H1 (cell line): ENCODE measurements around the gene PTCHD4. TPM values are rescaled to one million over a fixed set of nuclear protein-coding genes. Genes with fewer than 3 reads are reported as not detected.

Experiments
- CTCF ChIA-PET: fragments of 300-600 bp; sonication (Branson Sonifier 250); formaldehyde crosslinking; loops from one replicate; lab custom pipeline; 2021; ENCODE audit not compliant: partially characterized antibody; lab: Charles Lee
- POLR2A ChIA-PET: fragments of 300-600 bp; sonication (Branson Sonifier 250); formaldehyde crosslinking; loops from one replicate; lab custom pipeline; 2021; ENCODE audit warnings: inconsistent platforms; ENCODE audit not compliant: partially characterized antibody; lab: Charles Lee
- DNase-seq, 2 experiments: peaks; one replicate each; pipeline versions ENCODE4 v3.0.0 to v3.0.0-alpha.2; 2010 to 2022; ENCODE audit warnings: low spot score in 2 of 2, low read depth in 1 of 2, mixed read lengths in 1 of 2
- FAIRE-seq: peaks from 2 replicates; lab custom pipeline; 2011; peaks lifted over from hg19 to GRCh38; lab: Jason Lieb, UNC
- H2AFZ ChIP-seq: 2 replicates; pipeline ENCODE4 v1.8.1; 2012; ENCODE audit warnings: low read length, inconsistent platforms
- H2AK5ac ChIP-seq: 2 replicates; pipeline ENCODE4 v1.6.1; 2013; ENCODE audit warnings: low read depth, low read length
- H2BK120ac ChIP-seq: replicated peaks from 2 replicates; pipeline ENCODE3; 2013; ENCODE audit warnings: low read depth, low read length, inconsistent platforms
- H2BK12ac ChIP-seq: 2 replicates; pipeline ENCODE4 v1.6.1; 2013; ENCODE audit warnings: low read depth, low read length
- H2BK15ac ChIP-seq: 2 replicates; pipeline ENCODE4 v1.6.1; 2013; ENCODE audit warnings: low read length
- H2BK20ac ChIP-seq: 2 replicates; pipeline ENCODE4 v1.6.1; 2013; ENCODE audit warnings: low read length
- H2BK5ac ChIP-seq: 2 replicates; pipeline ENCODE4 v1.6.1; 2013; ENCODE audit warnings: low read depth, low read length
- H3K14ac ChIP-seq: 2 replicates; pipeline ENCODE4 v1.6.1; 2013; ENCODE audit warnings: inconsistent platforms; ENCODE audit not compliant: insufficient read length
- H3K18ac ChIP-seq: 2 replicates; pipeline ENCODE4 v1.6.1; 2013; ENCODE audit warnings: low read length; ENCODE audit errors: extremely low read depth
- H3K23ac ChIP-seq: 2 replicates; pipeline ENCODE4 v1.6.1; 2013; ENCODE audit warnings: inconsistent platforms; ENCODE audit not compliant: insufficient read length
- H3K23me2 ChIP-seq: 2 replicates; pipeline ENCODE4 v1.6.1; 2013; ENCODE audit warnings: low read depth, low read length
- H3K27ac ChIP-seq: 2 replicates; pipeline ENCODE4 v1.6.1; 2011; ENCODE audit warnings: low read depth, low read length, inconsistent platforms
- H3K27me3 ChIP-seq, 4 experiments: replicated peaks in 1 of 4; 1 replicate in 1 of 4; 2 replicates in 3 of 4; pipeline versions ENCODE4 v1.6.1 to v1.8.1; 2011 to 2013; ENCODE audit warnings: low read length in 3 of 4, mild to moderate bottlenecking in 3 of 4, inconsistent platforms in 2 of 4, mixed read lengths in 2 of 4, moderate library complexity in 1 of 4; ENCODE audit not compliant: control insufficient read depth in 3 of 4, insufficient read depth in 3 of 4; ENCODE audit errors: extremely low read depth in 1 of 4
- H3K36me3 ChIP-seq, 4 experiments: 2 replicates each; pipeline versions ENCODE4 v1.6.1 to v1.8.1; 2011 to 2013; ENCODE audit warnings: mild to moderate bottlenecking in 4 of 4, low read length in 3 of 4, moderate library complexity in 2 of 4, control low read depth in 1 of 4, inconsistent platforms in 1 of 4; ENCODE audit not compliant: insufficient read depth in 4 of 4, control insufficient read depth in 2 of 4
- H3K4ac ChIP-seq: replicated peaks from 2 replicates; pipeline ENCODE3; 2013; ENCODE audit warnings: low read length, low read depth, mixed read lengths, inconsistent platforms; ENCODE audit not compliant: insufficient read length
- H3K4me1 ChIP-seq, 4 experiments: replicated peaks in 1 of 4; 1 replicate in 1 of 4; 2 replicates in 3 of 4; pipeline versions ENCODE4 v1.6.1 to v1.8.1; 2011 to 2013; ENCODE audit warnings: low read length in 3 of 4, inconsistent platforms in 2 of 4, mixed read lengths in 1 of 4; ENCODE audit not compliant: insufficient read depth in 4 of 4, control insufficient read depth in 3 of 4
- H3K4me2 ChIP-seq, 2 experiments: 2 replicates each; pipeline versions ENCODE4 v1.6.1 to v1.8.1; 2011 to 2013; ENCODE audit warnings: low read depth in 2 of 2, low read length in 2 of 2, control low read depth in 1 of 2, inconsistent platforms in 1 of 2, mild to moderate bottlenecking in 1 of 2; ENCODE audit not compliant: insufficient read depth in 1 of 2
- H3K4me3 ChIP-seq, 4 experiments: fragments of 200-600, 300-600 bp in 1 of 4; sonication (generic), shearing (Covaris generic), sonication (Bioruptor Twin) in 1 of 4; 2 replicates each; pipeline versions ENCODE4 v1.5.1 to v1.8.1; 2011 to 2016; ENCODE audit warnings: low read length in 4 of 4, low read depth in 3 of 4, control low read depth in 2 of 4, inconsistent platforms in 2 of 4, mild to moderate bottlenecking in 2 of 4, mixed read lengths in 1 of 4, moderate library complexity in 1 of 4; ENCODE audit not compliant: insufficient read depth in 2 of 4; ENCODE audit errors: extremely low read depth in 1 of 4
- H3K56ac ChIP-seq: replicated peaks from 2 replicates; pipeline ENCODE3; 2013; ENCODE audit warnings: low read depth, mild to moderate bottlenecking, mixed read lengths, low read length, inconsistent platforms; ENCODE audit not compliant: insufficient read length
- H3K79me1 ChIP-seq: 2 replicates; pipeline ENCODE4 v1.6.1; 2013; ENCODE audit warnings: low read depth, low read length, control low read depth
- H3K79me2 ChIP-seq, 2 experiments: 2 replicates each; pipeline versions ENCODE4 v1.6.1 to v1.8.1; 2012 to 2013; ENCODE audit warnings: low read length in 2 of 2, mild to moderate bottlenecking in 2 of 2, inconsistent platforms in 1 of 2; ENCODE audit not compliant: insufficient read depth in 2 of 2, control insufficient read depth in 1 of 2
- H3K9ac ChIP-seq, 4 experiments: replicated peaks in 1 of 4; 1 replicate in 1 of 4; 2 replicates in 3 of 4; pipeline versions ENCODE4 v1.6.1 to v1.8.1; 2011 to 2013; ENCODE audit warnings: low read depth in 3 of 4, low read length in 3 of 4, control low read depth in 2 of 4, mild to moderate bottlenecking in 2 of 4, moderate library complexity in 2 of 4, inconsistent platforms in 1 of 4; ENCODE audit errors: extremely low read depth in 1 of 4
- H3K9me3 ChIP-seq, 2 experiments: 2 replicates each; pipeline versions ENCODE4 v1.6.1 to v1.8.1; 2012 to 2013; ENCODE audit warnings: mild to moderate bottlenecking in 2 of 2, moderate library complexity in 2 of 2, control low read depth in 1 of 2, inconsistent platforms in 1 of 2, low read depth in 1 of 2, low read length in 1 of 2, mixed read lengths in 1 of 2; ENCODE audit not compliant: insufficient read depth in 2 of 2
- H4K20me1 ChIP-seq, 2 experiments: replicated peaks in 1 of 2; 2 replicates each; pipeline versions ENCODE3 to v1.8.1; 2011 to 2013; ENCODE audit warnings: inconsistent platforms in 2 of 2, low read length in 2 of 2, mild to moderate bottlenecking in 1 of 2; ENCODE audit not compliant: insufficient read depth in 2 of 2, control insufficient read depth in 1 of 2
- H4K5ac ChIP-seq: 2 replicates; pipeline ENCODE4 v1.6.1; 2013; ENCODE audit warnings: low read length, low read depth, mixed read lengths, inconsistent platforms; ENCODE audit not compliant: insufficient read length
- H4K8ac ChIP-seq: 2 replicates; pipeline ENCODE4 v1.8.0; 2013; ENCODE audit warnings: mild to moderate bottlenecking, moderate library complexity, low read length, inconsistent platforms; ENCODE audit not compliant: insufficient read depth; ENCODE audit errors: extremely low read depth
- H4K91ac ChIP-seq: replicated peaks from 2 replicates; pipeline ENCODE3; 2013; ENCODE audit warnings: low read length, mixed read lengths, inconsistent platforms; ENCODE audit not compliant: insufficient read length
- ASH2L ChIP-seq: fragments of 200-600, 300-600 bp; sonication (generic); IDR thresholded peaks from one replicate; pipeline ENCODE4 v1.7.1; 2017; ENCODE audit warnings: low read length
- CHD2 ChIP-seq: IDR thresholded peaks from 2 replicates; pipeline ENCODE4 v1.6.1; 2012; ENCODE audit warnings: low read length, improper control_type of control experiment
- CTCF ChIP-seq, 3 experiments: IDR thresholded peaks; 1 replicate in 2 of 3; 2 replicates in 1 of 3; pipeline versions ENCODE4 v1.5.1 to v1.6.1; 2011; ENCODE audit warnings: low read length in 3 of 3, mild to moderate bottlenecking in 3 of 3, inconsistent platforms in 2 of 3, low read depth in 1 of 3, moderate library complexity in 1 of 3; ENCODE audit not compliant: insufficient read depth in 1 of 3; ENCODE audit errors: control extremely low read depth in 1 of 3
- EP300 ChIP-seq, 2 experiments: IDR thresholded peaks; 1 replicate in 1 of 2; 2 replicates in 1 of 2; pipeline ENCODE4 v1.6.1; 2011 to 2012; ENCODE audit warnings: low read depth in 2 of 2, low read length in 2 of 2, mild to moderate bottlenecking in 2 of 2, borderline replicate concordance in 1 of 2, inconsistent platforms in 1 of 2, moderate library complexity in 1 of 2
- POLR2AphosphoS5 ChIP-seq: IDR thresholded peaks from 2 replicates; pipeline ENCODE4 v1.6.1; 2011; ENCODE audit warnings: low read depth, low read length
- RBBP5 ChIP-seq: IDR thresholded peaks from 2 replicates; pipeline ENCODE4 v1.7.1; 2012; ENCODE audit warnings: low read depth, mild to moderate bottlenecking, inconsistent platforms, low read length, moderate library complexity, borderline replicate concordance
- SAP30 ChIP-seq: fragments of 300-600 bp; sonication (generic); IDR thresholded peaks from 2 replicates; pipeline ENCODE4 v1.7.1; 2012; ENCODE audit warnings: low read length, moderate library complexity, mild to moderate bottlenecking, inconsistent platforms; ENCODE audit not compliant: insufficient read depth, insufficient replicate concordance
- SIRT6 ChIP-seq: IDR thresholded peaks from one replicate; pipeline ENCODE4 v1.7.1; 2012; ENCODE audit warnings: low read length, inconsistent platforms
- SP4 ChIP-seq: IDR thresholded peaks from 2 replicates; pipeline ENCODE4 v1.6.1; 2012; ENCODE audit warnings: low read length, inconsistent platforms
- TCF12 ChIP-seq: IDR thresholded peaks from 2 replicates; pipeline ENCODE4 v1.6.1; 2011; ENCODE audit warnings: low read depth, mild to moderate bottlenecking, low read length
- WGBS, 2 experiments: shearing (Covaris generic) in 1 of 2; methylation state at CpG; one replicate each; pipeline versions ENCODE4 v1.1.6 to v1.1.7; 2013 to 2015; ENCODE audit warnings: low lambda C conversion rate in 2 of 2, mixed read lengths in 2 of 2, inconsistent platforms in 1 of 2, low coverage in 1 of 2, missing lambda C conversion rate in 1 of 2; ENCODE audit not compliant: insufficient replicate concordance in 2 of 2, insufficient coverage in 1 of 2, insufficient read length in 1 of 2; ENCODE audit errors: extremely low coverage in 1 of 2, missing lambda C conversion rate in 1 of 2; 5-methylcytosine and 5-hydroxymethylcytosine counted together
- polyA plus RNA-seq, 7 experiments: library from polyadenylated mRNA; depleted of rRNA in 3 of 7; stranded (reverse) in 5 of 7; unstranded in 2 of 7; fragments of >200 nt in 5 of 7; fragments of 200-250 nt in 2 of 7; gene quantifications; 1 replicate in 5 of 7; 2 replicates in 1 of 7; 4 replicates in 1 of 7; pipeline versions ENCODE4 v1.2.1 to v1.2.3, GENCODE V29; 2011 to 2013; ENCODE audit warnings: missing spikeins in 2 of 7, mixed read lengths in 2 of 7
- total RNA-seq: library from RNA; stranded (reverse); fragmentation: NEBNext Ultra II Directional; extraction: Animal tissue kit (Norgen Biotek cat#: 25700); gene quantifications from 2 replicates; pipeline ENCODE4 v1.2.1, GENCODE V29; 2021

PTCHD4 gene
- total and polyA plus RNA-seq, 2 of the 8 experiments (the other 6 are each of a cell fraction or from before 2014, with no cell fraction given), result 0.17 to 0.37 TPM

DNA sequence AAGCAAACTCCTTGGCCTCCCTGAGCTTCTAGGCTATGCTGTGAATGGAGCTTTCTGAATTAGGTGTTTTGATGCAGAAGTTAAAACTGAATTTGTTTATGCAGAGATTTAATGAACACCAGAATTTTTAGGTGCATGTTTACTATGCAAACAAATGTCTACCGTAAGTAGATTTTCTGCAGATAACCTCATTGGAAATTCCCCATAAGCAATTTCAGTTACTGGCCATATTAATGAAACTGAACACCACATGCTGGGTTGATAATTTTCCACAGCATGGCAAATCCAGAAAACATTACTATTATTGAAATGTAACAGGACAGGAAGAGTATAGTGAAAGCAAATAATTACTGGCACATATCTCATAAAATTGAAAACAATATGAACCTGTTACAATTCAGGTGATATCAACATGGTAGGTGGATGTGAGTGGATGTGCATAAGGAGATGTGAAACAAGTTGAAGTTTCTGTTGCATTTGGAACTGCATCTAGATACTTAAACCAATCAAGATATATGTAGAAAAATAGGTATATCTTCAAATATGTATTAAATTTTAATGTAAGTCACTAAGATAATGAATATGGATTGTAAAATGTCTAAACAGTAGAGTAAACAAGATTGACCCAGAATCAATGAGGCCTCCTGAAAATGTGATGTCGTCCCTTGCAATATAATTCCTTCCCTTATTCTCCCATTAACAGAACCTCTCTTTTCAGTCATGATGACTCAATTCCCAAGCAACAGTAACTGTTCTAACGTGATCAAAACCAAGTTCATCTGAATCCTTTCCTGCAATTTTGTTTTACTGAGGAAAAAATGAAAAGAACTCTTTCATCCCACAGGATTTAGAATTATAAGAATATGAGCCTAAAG lies 11.0 kb downstream of the PTCHD4 start:
- WGBS, 2 experiments, result 67% methylated on average over 3 of the region's 3 CpGs; no CpG with 5 or more reads in 1 of the 2 experiments
- CTCF ChIA-PET, result no interaction called here

More for the DNA sequence above, 11.0 kb downstream of the PTCHD4 start:
- H2BK5ac ChIP-seq, result no peak overlapping the region
- no peak overlapping the region for H2AK5ac ChIP-seq
- TF ChIP-seq CHD2 (no peak), ASH2L (no peak), RBBP5 (no peak), SAP30 (no peak), SP4 (no peak), CTCF (IDR thresholded peaks at IDR 0.05; ENCODE audit: control extremely low read depth in 1 of 3, insufficient read depth in 1 of 3, low read depth in 1 of 3, low read length in 3 of 3) (no peak), TCF12 (no peak), SIRT6 (no peak), POLR2AphosphoS5 (no peak), EP300 (IDR thresholded peaks at IDR 0.05; ENCODE audit: borderline replicate concordance in 1 of 2, low read depth in 2 of 2, low read length in 2 of 2) (no peak)
- TF ChIP-seq, all 59 proteins: peak for 0
- H3K36me3 ChIP-seq, result peaks cover 0 to 4% (median 0%) of the 10 kb centered on the region in 4 experiments; a peak in 2 of 8 replicates
- DNase-seq (no peak), FAIRE-seq (no peak)
- H4K8ac ChIP-seq, result no peak overlapping the region
- POLR2A ChIA-PET, result no interaction called here
- H4K20me1 ChIP-seq, result peaks cover 0 to 7% of the 10 kb centered on the region in 2 experiments
- no peak overlapping the region for H3K4ac ChIP-seq
- no peak overlapping the region for H2BK12ac ChIP-seq
- H3K27me3 ChIP-seq, result no peaks in the 10 kb centered on the region
- peaks cover 4 to 11% of the 10 kb centered on the region in 2 experiments; a peak in 3 of 4 replicates for H3K9me3 ChIP-seq
- 0 out of 7 replicates have a peak, but pooled peaks cover 0 to 2% (median 0%) of the 10 kb centered on the region in 4 experiments for H3K4me1 ChIP-seq
- no peak overlapping the region for H3K4me2 ChIP-seq
- no peak overlapping the region for H3K14ac ChIP-seq
- H3K9ac ChIP-seq, result no peak overlapping the region
- H2BK20ac ChIP-seq, result no peak overlapping the region
- no peak overlapping the region for H3K56ac ChIP-seq
- H3K4me3 ChIP-seq, result no peak overlapping the region
- no peak overlapping the region for H2BK120ac ChIP-seq
- H3K23ac ChIP-seq, result no peak overlapping the region
- H3K18ac ChIP-seq, result no peak overlapping the region
- no peak overlapping the region for H4K91ac ChIP-seq
- no peak overlapping the region for H2BK15ac ChIP-seq
- H3K79me2 ChIP-seq, result peaks cover 0 to 39% of the 10 kb centered on the region in 2 experiments; a peak in 2 of 4 replicates
- H4K5ac ChIP-seq, result no peak overlapping the region
- no peak overlapping the region for H2AFZ ChIP-seq
- H3K23me2 ChIP-seq, result no peaks in the 10 kb centered on the region
- no peaks in the 10 kb centered on the region for H3K79me1 ChIP-seq
- H3K27ac ChIP-seq, result no peak overlapping the region
